GM13977 (cell line): ENCODE results near the gene TNFAIP8L1.

Experiments
- DNase-seq: peaks from one replicate; pipeline ENCODE4 v3.0.0; 2012; ENCODE audit warnings: low spot score
- CTCF ChIP-seq: IDR thresholded peaks from 2 replicates; pipeline ENCODE4 v1.5.1; 2012; ENCODE audit warnings: mild to moderate bottlenecking, control low read depth; ENCODE audit not compliant: insufficient read depth; ENCODE audit errors: extremely low read depth, missing control alignments
- in situ Hi-C: fragments of 300-500 bp; cut with MboI; formaldehyde crosslinking; loops from one replicate; pipeline ENCODE4 v1.12.0; 2022; ENCODE audit warnings: low sequenced_read_pairs, low pct_unique_long_range_greater_than_20kb, mixed read lengths, inconsistent platforms; ENCODE audit not compliant: unreplicated experiment

TNFAIP8L1 gene

GRCh38 chr19:4684312-4685095, 45.2 kb downstream of the TNFAIP8L1 start:
- no peak for DNase-seq
- in situ Hi-C loops, result no loop called here
- TF ChIP-seq CTCF, result no peak

- no peak for DNase-seq
- in situ Hi-C loops, result no loop called here
These were observed 47.4 kb downstream of the TNFAIP8L1 start for GRCh38 chr19:4686700-4687099.

GRCh38 chr19:4687396-4687795, 48.1 kb downstream of the TNFAIP8L1 start:
- no peak for TF ChIP-seq CTCF
- in situ Hi-C loops, result no loop called here
- DNase-seq, result no peak

More at GRCh38 chr19:4686700-4687099, 47.4 kb downstream of the TNFAIP8L1 start:
- no peak for TF ChIP-seq CTCF

- TF ChIP-seq CTCF, result no peak
- DNase-seq, result no peak
- in situ Hi-C loops, result no loop called here
These were observed 49.3 kb downstream of the TNFAIP8L1 start for GRCh38 chr19:4688587-4688986.

GRCh38 chr19:4689403-4689802, 50.1 kb downstream of the TNFAIP8L1 start:
- in situ Hi-C loops, result no loop called here
- no peak for TF ChIP-seq CTCF
- DNase-seq, result no peak

GRCh38 chr19:4690361-4690760, 51.0 kb downstream of the TNFAIP8L1 start:
- DNase-seq, result no peak
- TF ChIP-seq CTCF, result no peak
- in situ Hi-C loops, result no loop called here
